HUES48 (cell line): Measurements from ENCODE around the gene IGFL1.
A peak's percentile ranks its signal among the peaks of the same experiment; 100 is the strongest.
"Not testable (repeated sequence)": the region's sequence is repeated elsewhere in the genome, so short reads cannot be mapped to it uniquely, and the experiment has no call there.

Source experiments
- H3K27ac ChIP-seq: one replicate; pipeline ENCODE4 v1.7.0; 2013; ENCODE audit warnings: low read depth, low read length, inconsistent platforms
- H3K27me3 ChIP-seq: 2 replicates; pipeline ENCODE4 v1.6.1; 2013; ENCODE audit warnings: mild to moderate bottlenecking, low read length; ENCODE audit not compliant: control insufficient read depth, insufficient read depth
- H3K36me3 ChIP-seq: 2 replicates; pipeline ENCODE4 v1.6.1; 2013; ENCODE audit warnings: low read length; ENCODE audit not compliant: control insufficient read depth, insufficient read depth
- H3K4me1 ChIP-seq: 2 replicates; pipeline ENCODE4 v1.6.1; 2013; ENCODE audit warnings: mild to moderate bottlenecking, low read length; ENCODE audit not compliant: control insufficient read depth, insufficient read depth
- H3K4me3 ChIP-seq: 2 replicates; pipeline ENCODE4 v1.5.1; 2013; ENCODE audit warnings: mild to moderate bottlenecking, low read depth, low read length
- H3K9ac ChIP-seq: 2 replicates; pipeline ENCODE4 v1.6.1; 2013; ENCODE audit warnings: mild to moderate bottlenecking, low read depth, low read length, moderate library complexity
- H3K9me3 ChIP-seq: 2 replicates; pipeline ENCODE4 v1.6.1; 2013; ENCODE audit warnings: low read length; ENCODE audit not compliant: control insufficient read depth, insufficient read depth

Gene IGFL1

DNA sequence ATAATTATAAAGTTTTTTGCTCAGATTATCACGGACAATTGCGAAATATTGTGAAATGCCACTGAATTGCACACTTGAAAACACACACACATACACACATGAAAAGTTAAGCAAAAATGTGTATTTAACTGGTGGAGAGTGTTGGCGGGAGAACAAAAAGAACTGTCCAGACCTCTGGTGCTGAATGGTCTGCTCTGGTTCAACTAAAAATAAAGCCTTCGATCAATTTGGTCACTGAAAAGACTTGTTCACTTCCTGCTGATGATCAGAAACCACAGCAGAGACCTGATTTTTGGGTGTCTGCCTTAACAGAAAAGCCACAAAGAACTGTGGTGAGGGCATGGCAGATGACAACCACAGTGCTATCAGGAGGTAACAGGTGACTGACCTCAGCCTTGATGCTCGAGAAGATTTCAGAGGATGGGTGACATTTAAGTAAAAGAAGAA is 4.0 kb upstream of the IGFL1 start:
- no peaks in the 10 kb centered on the region for H3K9me3 ChIP-seq
- no peak overlapping the region for H3K9ac ChIP-seq
- H3K27ac ChIP-seq: no peak overlapping the region
- H3K4me1 ChIP-seq: no peaks in the 10 kb centered on the region
- no peaks in the 10 kb centered on the region for H3K27me3 ChIP-seq
- no peak overlapping the region for H3K4me3 ChIP-seq
- no peaks in the 10 kb centered on the region for H3K36me3 ChIP-seq

DNA sequence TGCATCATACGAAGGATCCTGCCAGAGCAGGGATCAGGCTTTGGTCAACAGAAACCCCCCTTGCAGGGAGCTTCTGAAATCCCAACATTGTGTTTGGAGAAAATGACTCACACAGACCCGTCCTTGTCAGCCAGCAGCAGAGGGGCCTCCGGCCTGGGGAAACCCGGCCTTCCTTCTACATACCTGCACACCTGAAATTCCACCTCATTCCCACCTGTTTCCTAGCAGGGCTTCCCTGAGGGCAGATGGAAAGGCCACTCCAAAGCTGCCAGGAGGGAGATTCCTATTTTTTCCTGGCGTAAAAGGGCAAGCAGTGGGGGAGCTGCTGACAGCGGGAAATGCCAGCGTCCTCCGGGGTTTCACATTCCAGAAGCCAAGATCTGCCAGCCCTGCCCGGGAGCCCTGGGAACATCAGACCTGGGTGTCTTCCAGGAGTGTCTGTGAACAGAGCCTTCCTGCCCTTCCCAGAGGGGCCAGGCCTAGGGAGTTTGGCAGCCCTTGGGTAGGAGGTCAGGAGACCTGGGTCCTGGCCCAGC is 3.0 kb upstream of the IGFL1 start:
- Histone ChIP-seq H3K36me3 (no peaks in the 10 kb centered on the region), H3K4me1 (no peaks in the 10 kb centered on the region), H3K9ac (no peak overlapping the region), H3K27ac (no peak overlapping the region), H3K4me3 (no peak overlapping the region), H3K27me3 (no peaks in the 10 kb centered on the region), H3K9me3 (no peaks in the 10 kb centered on the region)

DNA sequence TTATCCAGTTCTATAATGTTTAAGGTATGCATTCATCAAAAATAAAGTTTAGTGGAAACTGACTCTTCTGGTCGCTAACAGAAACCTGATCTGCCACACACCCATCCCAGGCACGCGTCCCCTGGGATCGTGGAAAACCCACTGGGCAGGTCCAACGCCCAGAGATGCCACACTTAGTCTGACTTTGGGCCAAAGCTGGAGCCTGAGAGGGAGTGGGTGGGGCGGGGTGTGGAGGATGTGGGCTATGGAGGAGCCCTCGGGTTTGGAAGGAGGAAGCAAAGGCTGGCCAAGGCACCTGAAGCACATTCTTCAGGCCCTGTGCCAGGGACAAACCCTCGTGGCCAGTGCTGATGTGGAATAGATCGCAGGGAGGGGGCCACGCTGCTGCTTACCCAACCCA is 2.5 kb downstream of the IGFL1 start:
- Histone ChIP-seq H3K27me3 (no peaks in the 10 kb centered on the region), H3K4me3 (no peak overlapping the region), H3K4me1 (no peaks in the 10 kb centered on the region), H3K27ac (no peak overlapping the region), H3K9me3 (no peaks in the 10 kb centered on the region), H3K36me3 (no peaks in the 10 kb centered on the region), H3K9ac (no peak overlapping the region)

DNA sequence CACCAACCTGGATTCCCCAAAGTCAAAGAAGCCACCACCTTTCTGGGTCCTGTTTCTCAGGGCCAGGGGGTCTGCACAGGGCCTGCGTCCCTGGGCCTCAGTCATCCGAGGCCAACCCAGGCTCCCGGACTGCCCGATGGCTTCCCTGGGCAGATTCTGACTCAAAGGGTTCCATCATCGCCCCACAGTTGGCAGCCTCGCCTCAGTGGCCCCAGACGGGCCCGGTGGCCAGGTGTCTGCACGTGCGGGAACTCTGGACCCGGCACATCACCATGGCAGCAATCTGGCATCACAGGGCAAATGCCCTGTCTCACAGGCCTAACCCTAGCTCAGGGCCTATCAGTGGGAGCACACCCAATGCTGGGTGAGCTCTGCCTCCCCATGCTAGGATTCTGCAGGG is 2.9 kb downstream of the IGFL1 start:
- Histone ChIP-seq H3K27ac (no peak overlapping the region), H3K27me3 (no peaks in the 10 kb centered on the region), H3K4me1 (no peaks in the 10 kb centered on the region), H3K9ac (no peak overlapping the region), H3K9me3 (no peaks in the 10 kb centered on the region), H3K36me3 (no peaks in the 10 kb centered on the region), H3K4me3 (no peak overlapping the region)

DNA sequence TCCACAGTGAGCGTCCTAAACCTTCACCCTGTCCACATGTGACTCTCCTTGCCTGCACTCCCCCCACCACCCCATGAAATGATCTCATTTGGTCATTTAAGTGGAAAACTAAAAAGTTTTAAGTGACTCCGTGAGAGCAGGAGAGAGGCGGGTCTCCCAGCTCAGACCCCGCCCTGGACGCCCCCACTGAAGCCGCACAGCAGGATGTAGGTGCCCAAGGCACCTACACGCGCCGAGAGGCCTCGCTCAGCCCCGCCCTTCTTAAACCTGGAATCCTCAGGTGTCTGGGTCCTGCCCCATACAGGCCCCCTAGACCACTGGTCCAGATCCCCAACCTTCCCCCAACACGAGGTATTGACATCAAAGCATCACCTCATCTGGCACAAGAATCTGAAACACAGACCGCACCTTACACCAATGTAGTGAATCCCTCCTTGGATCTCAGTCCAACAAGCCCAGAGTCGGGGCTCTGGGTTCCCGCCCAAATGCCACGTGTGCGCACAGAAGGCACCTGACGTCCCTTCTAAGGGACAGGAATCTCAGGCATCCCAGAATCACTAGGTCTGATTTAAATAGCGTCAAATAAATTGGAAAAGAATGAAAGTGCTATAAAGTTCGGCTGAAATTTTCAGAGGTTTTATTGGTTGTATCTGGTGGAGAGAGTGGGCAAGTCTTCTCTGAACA is 3.5 kb downstream of the IGFL1 start:
- no peaks in the 10 kb centered on the region for H3K27me3 ChIP-seq
- no peaks in the 10 kb centered on the region for H3K36me3 ChIP-seq
- H3K9ac ChIP-seq: no peak overlapping the region
- no peak overlapping the region for H3K4me3 ChIP-seq
- no peaks in the 10 kb centered on the region for H3K9me3 ChIP-seq
- H3K4me1 ChIP-seq: no peaks in the 10 kb centered on the region
- no peak overlapping the region for H3K27ac ChIP-seq

DNA sequence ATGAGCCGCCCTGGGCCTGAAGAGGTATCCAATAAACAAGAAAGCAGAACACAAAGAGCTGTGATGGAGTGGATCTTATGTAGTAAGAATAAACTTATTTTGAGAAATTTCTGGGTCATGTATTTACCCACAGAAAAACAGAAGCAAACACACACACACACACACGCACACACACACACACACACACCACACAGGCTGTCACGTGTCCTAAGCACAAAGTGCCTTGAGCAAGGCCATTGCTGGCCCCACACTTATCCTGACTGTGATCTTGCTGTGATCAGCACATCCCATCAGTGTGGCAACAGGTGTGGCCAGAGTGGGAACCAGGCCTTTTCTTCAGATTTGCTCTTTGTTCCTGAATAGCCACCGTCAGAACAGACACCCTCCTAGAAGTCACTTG is 4.3 kb downstream of the IGFL1 start:
- H3K4me1 ChIP-seq, H3K9ac ChIP-seq, H3K4me3 ChIP-seq, H3K9me3 ChIP-seq, H3K27me3 ChIP-seq, H3K27ac ChIP-seq, H3K36me3 ChIP-seq: not testable (repeated sequence)

GRCh38 chr19:46238141-46238540 is 8.6 kb downstream of the IGFL1 start:
- H3K27me3 ChIP-seq, H3K36me3 ChIP-seq, H3K9ac ChIP-seq, H3K9me3 ChIP-seq, H3K4me3 ChIP-seq, H3K4me1 ChIP-seq, H3K27ac ChIP-seq: not testable (repeated sequence)

DNA sequence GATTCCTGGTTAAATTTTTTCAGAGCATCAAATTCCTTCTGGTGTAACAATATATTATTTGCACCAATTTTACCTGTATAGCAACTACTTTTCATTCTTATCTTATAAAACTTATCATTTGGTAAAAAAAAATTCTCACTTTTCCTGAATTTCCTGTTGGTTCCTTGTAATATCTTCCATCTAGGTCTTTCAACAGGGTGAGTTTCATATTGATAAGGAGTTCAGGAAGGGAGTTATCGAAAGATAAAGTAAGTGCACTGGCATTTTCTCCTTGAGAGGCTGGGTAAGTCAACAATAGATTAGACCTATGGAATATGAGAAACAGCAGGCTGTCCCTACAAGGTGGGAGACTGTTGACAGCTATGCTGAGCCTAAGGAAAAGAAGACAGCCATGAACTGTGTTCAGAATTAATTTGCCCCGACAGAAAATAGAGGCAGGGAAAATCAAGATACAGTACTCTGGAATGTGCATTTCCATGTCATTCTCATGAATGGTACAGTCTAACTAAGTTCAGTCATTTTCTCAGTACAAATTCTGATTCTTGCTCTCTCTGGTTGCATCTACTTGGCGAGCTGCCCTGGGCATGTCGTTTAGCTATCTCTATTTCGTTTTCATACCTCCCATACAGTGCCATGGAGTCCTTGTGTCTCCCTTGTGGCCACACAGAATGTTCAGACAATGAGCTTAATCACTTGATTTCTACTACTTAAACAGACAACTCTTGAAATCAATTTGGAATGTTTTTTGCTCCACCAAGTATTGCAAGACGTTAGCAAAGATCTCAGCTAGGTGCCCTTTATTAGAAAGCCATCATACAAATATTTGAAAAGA is 9.9 kb downstream of the IGFL1 start:
- H3K36me3 ChIP-seq: no peaks in the 10 kb centered on the region
- H3K27ac ChIP-seq: no peak overlapping the region
- H3K9me3 ChIP-seq: no peaks in the 10 kb centered on the region
- H3K4me1 ChIP-seq: no peaks in the 10 kb centered on the region
- no peaks in the 10 kb centered on the region for H3K27me3 ChIP-seq
- H3K4me3 ChIP-seq: no peak overlapping the region
- H3K9ac ChIP-seq: no peak overlapping the region

GRCh38 chr19:46240693-46241092 is 11.2 kb downstream of the IGFL1 start:
- no peaks in the 10 kb centered on the region for H3K36me3 ChIP-seq
- H3K4me3 ChIP-seq: no peak overlapping the region
- no peaks in the 10 kb centered on the region for H3K27me3 ChIP-seq
- no peaks in the 10 kb centered on the region for H3K4me1 ChIP-seq
- H3K9ac ChIP-seq: no peak overlapping the region
- no peak overlapping the region for H3K27ac ChIP-seq
- H3K9me3 ChIP-seq: no peaks in the 10 kb centered on the region

DNA sequence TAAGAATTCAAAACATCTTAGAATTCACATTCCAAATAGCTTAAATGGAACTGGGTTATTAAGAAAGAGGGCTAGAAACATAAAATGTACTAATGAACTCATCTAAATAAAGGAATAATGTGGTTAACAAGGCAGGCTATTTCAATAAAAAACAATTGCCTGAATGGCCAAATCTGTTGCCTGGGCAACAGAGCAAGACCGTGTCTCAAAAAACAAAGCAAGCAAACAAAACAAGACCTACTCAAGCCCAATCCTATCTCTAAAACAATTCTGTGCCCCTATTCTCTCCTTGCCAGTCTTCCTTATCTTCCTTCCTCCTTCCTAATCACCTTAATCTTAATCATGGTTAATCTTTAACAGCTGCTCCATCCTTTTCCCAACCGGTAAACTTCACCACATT is 12.1 kb downstream of the IGFL1 start:
- H3K27ac ChIP-seq: peak overlapping the region; percentile 20

GRCh38 chr19:46243081-46243654 is 13.6 kb downstream of the IGFL1 start:
- not testable (repeated sequence) for H3K4me1 ChIP-seq, H3K27ac ChIP-seq, H3K36me3 ChIP-seq, H3K9me3 ChIP-seq, H3K27me3 ChIP-seq, H3K4me3 ChIP-seq, H3K9ac ChIP-seq

More for the DNA sequence above, 12.1 kb downstream of the IGFL1 start:
- no peaks in the 10 kb centered on the region for H3K27me3 ChIP-seq
- no peaks in the 10 kb centered on the region for H3K36me3 ChIP-seq
- H3K4me1 ChIP-seq: no peaks in the 10 kb centered on the region
- no peak overlapping the region for H3K4me3 ChIP-seq
- H3K9me3 ChIP-seq: no peaks in the 10 kb centered on the region
- H3K9ac ChIP-seq: no peak overlapping the region
